ENCODE measurements around the gene ABCC8.

ABCC8 gene

DNA sequence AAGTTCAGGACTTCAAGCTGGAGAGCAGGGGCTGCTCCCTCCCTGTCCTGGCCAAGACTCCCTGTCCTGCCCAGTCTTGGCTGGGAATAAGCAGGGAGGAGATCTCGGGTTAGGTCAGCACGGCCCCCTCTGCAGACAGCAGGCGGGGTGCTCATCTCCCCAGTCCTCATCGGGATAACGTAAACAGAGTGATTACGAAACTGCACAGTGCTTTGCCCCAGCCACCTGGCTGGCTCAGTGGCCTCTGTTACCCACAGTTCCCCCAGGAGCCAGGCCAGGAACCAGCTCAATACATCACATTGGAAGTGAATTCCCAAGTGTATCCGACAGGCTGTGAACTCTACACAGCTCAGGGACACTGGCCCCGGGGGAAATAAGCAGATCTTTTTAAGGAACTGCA, 45.5 kb downstream of the ABCC8 start:
- no peaks in the 10 kb centered on the region for H3K79me2 ChIP-seq (ENCODE audit: insufficient read depth, low read length)
- no peak overlapping the region for H2AFZ ChIP-seq (ENCODE audit: low read length)
- H3F3A ChIP-seq (ENCODE audit: insufficient read depth, low read length) = no peaks in the 10 kb centered on the region
- H3K4me3 ChIP-seq (ENCODE audit: low read depth, low read length, poor library complexity, severe bottlenecking) = no peak overlapping the region
- TF ChIP-seq EZH2 (IDR thresholded peaks at IDR 0.05; ENCODE audit: borderline replicate concordance, low read length) = no peak
- TF ChIP-seq, protein P1, sequence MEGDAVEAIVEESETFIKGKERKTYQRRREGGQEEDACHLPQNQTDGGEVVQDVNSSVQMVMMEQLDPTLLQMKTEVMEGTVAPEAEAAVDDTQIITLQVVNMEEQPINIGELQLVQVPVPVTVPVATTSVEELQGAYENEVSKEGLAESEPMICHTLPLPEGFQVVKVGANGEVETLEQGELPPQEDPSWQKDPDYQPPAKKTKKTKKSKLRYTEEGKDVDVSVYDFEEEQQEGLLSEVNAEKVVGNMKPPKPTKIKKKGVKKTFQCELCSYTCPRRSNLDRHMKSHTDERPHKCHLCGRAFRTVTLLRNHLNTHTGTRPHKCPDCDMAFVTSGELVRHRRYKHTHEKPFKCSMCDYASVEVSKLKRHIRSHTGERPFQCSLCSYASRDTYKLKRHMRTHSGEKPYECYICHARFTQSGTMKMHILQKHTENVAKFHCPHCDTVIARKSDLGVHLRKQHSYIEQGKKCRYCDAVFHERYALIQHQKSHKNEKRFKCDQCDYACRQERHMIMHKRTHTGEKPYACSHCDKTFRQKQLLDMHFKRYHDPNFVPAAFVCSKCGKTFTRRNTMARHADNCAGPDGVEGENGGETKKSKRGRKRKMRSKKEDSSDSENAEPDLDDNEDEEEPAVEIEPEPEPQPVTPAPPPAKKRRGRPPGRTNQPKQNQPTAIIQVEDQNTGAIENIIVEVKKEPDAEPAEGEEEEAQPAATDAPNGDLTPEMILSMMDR (IDR thresholded peaks at IDR 0.05; ENCODE audit: low read length) = no peak
- no peaks in the 10 kb centered on the region for H3K4me1 ChIP-seq (ENCODE audit: insufficient read depth, low read length, severe bottlenecking)
- no peaks in the 10 kb centered on the region for H3K9me2 ChIP-seq (ENCODE audit: low read depth, low read length)
- no peaks in the 10 kb centered on the region for H3K36me3 ChIP-seq (ENCODE audit: insufficient read depth, low read length)
- no peaks in the 10 kb centered on the region for H4K20me1 ChIP-seq (ENCODE audit: insufficient read depth, low read length)
- H3K27ac ChIP-seq (ENCODE audit: low read depth, low read length, poor library complexity, severe bottlenecking) = no peak overlapping the region
- peaks cover 4% of the 10 kb centered on the region; the same call in 1 of the 2 replicates for H3K27me3 ChIP-seq (ENCODE audit: insufficient read depth, low read length)
- no peak overlapping the region for H3K9ac ChIP-seq (ENCODE audit: low read length)
- H3K4me2 ChIP-seq (ENCODE audit: low read length) = no peak overlapping the region
- no peaks in the 10 kb centered on the region for H3K9me3 ChIP-seq (ENCODE audit: low read length)

DNA sequence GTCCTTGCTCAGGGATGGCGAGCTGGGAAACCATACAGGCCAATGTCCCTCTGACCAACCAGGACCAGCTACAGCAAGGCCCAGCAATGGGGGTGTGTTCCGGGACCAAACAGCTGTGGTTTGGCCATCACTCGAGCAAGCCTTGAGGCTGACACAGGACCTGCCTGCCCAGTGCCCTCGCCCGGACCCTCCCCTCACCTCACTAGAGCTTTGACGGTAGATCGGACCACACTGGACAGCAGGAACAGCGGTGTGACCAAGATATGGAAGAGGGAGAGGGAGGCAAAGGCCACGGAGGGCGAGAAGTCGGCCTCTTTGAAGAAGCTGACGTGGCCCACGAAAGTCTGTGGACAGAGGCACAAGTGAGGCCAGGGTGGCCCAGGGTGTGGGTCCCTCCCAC, 46.0 kb downstream of the ABCC8 start:
- Histone ChIP-seq H3K4me3 (ENCODE audit: low read depth, low read length, poor library complexity, severe bottlenecking) (no peak overlapping the region), H3K9me2 (ENCODE audit: low read depth, low read length) (no peaks in the 10 kb centered on the region), H3K36me3 (ENCODE audit: insufficient read depth, low read length) (no peaks in the 10 kb centered on the region), H3K27ac (ENCODE audit: low read depth, low read length, poor library complexity, severe bottlenecking) (no peak overlapping the region), H3K9ac (ENCODE audit: low read length) (no peak overlapping the region), H4K20me1 (ENCODE audit: insufficient read depth, low read length) (no peaks in the 10 kb centered on the region), H3K27me3 (ENCODE audit: insufficient read depth, low read length) (peaks cover 4% of the 10 kb centered on the region; the same call in 1 of the 2 replicates), H3K4me2 (ENCODE audit: low read length) (no peak overlapping the region), H2AFZ (ENCODE audit: low read length) (no peak overlapping the region), H3K79me2 (ENCODE audit: insufficient read depth, low read length) (no peaks in the 10 kb centered on the region), H3F3A (ENCODE audit: insufficient read depth, low read length) (no peaks in the 10 kb centered on the region), H3K9me3 (ENCODE audit: low read length) (no peaks in the 10 kb centered on the region), H3K4me1 (ENCODE audit: insufficient read depth, low read length, severe bottlenecking) (no peaks in the 10 kb centered on the region)
- no peak for TF ChIP-seq EZH2 (IDR thresholded peaks at IDR 0.05; ENCODE audit: borderline replicate concordance, low read length)
- TF ChIP-seq, protein P1 (IDR thresholded peaks at IDR 0.05; ENCODE audit: low read length) = no peak

DNA sequence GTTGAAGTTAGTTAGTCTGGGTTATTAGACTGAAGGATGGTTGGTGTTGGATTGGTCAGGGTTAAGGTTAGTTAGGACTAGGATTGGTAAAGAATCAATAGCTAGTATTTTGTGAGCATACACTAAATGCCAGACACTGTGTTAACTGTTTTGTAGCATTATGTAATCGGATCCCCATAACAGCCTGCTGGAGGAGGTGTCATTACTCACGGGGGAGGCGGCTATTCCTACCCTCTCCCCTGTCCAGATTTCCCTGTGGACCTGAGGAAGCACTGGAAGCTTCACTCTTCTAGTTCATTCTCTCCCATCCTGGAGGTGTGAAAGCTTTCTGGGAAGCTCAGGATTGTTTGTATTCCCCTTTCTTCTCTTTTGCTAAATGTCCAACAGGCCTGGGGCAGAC, 47.7 kb downstream of the ABCC8 start:
- no peaks in the 10 kb centered on the region for H3K4me1 ChIP-seq (ENCODE audit: insufficient read depth, low read length, severe bottlenecking)
- H3K27me3 ChIP-seq (ENCODE audit: insufficient read depth, low read length) = peaks cover 10% of the 10 kb centered on the region; the same call in 1 of the 2 replicates
- H3K4me2 ChIP-seq (ENCODE audit: low read length) = no peak overlapping the region
- no peaks in the 10 kb centered on the region for H3K9me3 ChIP-seq (ENCODE audit: low read length)
- H4K20me1 ChIP-seq (ENCODE audit: insufficient read depth, low read length) = no peaks in the 10 kb centered on the region
- no peaks in the 10 kb centered on the region for H3F3A ChIP-seq (ENCODE audit: insufficient read depth, low read length)
- H3K9me2 ChIP-seq (ENCODE audit: low read depth, low read length) = no peaks in the 10 kb centered on the region
- H3K4me3 ChIP-seq (ENCODE audit: low read depth, low read length, poor library complexity, severe bottlenecking) = no peak overlapping the region
- no peak overlapping the region for H3K9ac ChIP-seq (ENCODE audit: low read length)
- no peak overlapping the region for H3K27ac ChIP-seq (ENCODE audit: low read depth, low read length, poor library complexity, severe bottlenecking)
- H3K36me3 ChIP-seq (ENCODE audit: insufficient read depth, low read length) = no peaks in the 10 kb centered on the region
- TF ChIP-seq, protein P1 (IDR thresholded peaks at IDR 0.05; ENCODE audit: low read length) = no peak
- no peak for TF ChIP-seq EZH2 (IDR thresholded peaks at IDR 0.05; ENCODE audit: borderline replicate concordance, low read length)
- no peak overlapping the region for H2AFZ ChIP-seq (ENCODE audit: low read length)
- H3K79me2 ChIP-seq (ENCODE audit: insufficient read depth, low read length) = no peaks in the 10 kb centered on the region

Measured in OCI-LY1 (cell line).